Epidermal melanocyte (primary cell): ENCODE data around the gene PSMD12.
"Not testable (repeated sequence)": the region's sequence is repeated elsewhere in the genome, so short reads cannot be mapped to it uniquely, and the experiment has no call there.

Source experiments
- DNase-seq: peaks from one replicate; pipeline ENCODE4 v3.0.0; 2011; ENCODE audit warnings: low spot score; ENCODE audit not compliant: insufficient read length

Gene PSMD12

GRCh38 chr17:67388536-67388935, 22.2 kb upstream of the PSMD12 start:
- not testable (repeated sequence) for DNase-seq

GRCh38 chr17:67386965-67387551, 20.7 kb upstream of the PSMD12 start:
- no peak for DNase-seq

GRCh38 chr17:67385122-67385988, 19.0 kb upstream of the PSMD12 start:
- no peak for DNase-seq

- no peak for DNase-seq
Measured at GRCh38 chr17:67381929-67382257, 15.5 kb upstream of the PSMD12 start.

- no peak for DNase-seq
Measured at GRCh38 chr17:67379251-67379630, 12.9 kb upstream of the PSMD12 start.

- DNase-seq, result peak; percentile 51
Measured at GRCh38 chr17:67378454-67379250, 12.3 kb upstream of the PSMD12 start.

- peak; percentile 24 for DNase-seq
Measured at GRCh38 chr17:67377488-67378453, 11.4 kb upstream of the PSMD12 start.

DNA sequence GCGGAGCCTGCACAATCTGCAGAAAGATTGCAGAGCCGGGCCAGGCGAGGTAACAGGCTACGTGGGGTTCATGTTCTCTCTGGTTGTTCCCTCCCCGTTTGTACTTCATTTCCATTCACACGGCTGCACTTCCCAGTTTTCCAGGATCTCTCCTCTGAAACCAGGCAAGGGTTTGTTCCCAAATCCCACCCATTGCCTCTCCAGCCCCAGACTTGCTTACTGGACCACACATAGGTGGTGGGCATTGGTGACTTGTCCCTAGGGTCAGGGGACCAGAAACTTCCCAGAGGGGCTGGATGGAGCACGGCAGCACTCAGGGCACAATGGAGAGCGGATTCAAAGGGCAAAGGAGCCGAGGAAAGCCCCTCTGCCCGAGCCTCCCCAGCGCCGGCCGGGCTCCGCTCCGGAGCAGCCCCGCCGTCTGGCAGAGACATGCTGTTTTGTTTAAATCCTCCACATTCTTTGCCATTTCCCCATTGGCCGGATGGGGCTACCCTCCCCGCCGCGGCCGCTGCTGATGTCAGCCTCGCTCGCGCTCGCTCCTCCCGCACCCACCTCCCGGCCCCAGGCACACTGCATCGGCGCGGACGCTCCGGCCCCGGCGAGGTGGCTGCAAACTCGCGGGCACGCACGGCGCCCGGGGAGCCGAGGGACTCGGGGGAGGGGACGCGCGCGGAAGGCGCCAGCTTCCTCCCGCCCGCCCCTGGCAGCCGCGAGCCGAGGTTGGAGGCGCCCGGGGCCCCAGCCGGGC, 10.5 kb upstream of the PSMD12 start, which contains the start of gene PITPNC1:
TSS of gene PITPNC1 (plus strand) at position 545 of the 751 bp plus-strand sequence.
- peak; percentile 68 for DNase-seq

DNA sequence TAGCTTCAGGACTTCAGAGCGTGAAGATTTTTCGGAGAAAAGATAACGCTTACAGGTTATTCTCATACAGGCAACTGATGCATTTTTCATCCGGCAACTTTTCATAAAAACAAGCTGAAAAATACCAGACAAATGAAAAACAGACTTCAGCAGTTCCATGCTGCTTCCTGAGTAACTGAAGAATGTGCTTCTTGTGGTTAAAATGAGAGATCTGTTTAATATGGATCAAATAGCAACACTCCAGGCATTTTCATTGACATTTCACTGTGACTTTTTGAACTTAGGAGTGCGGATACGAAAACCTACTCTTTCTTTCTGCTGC, 10.0 kb upstream of the PSMD12 start:
- DNase-seq, result no peak

DNA sequence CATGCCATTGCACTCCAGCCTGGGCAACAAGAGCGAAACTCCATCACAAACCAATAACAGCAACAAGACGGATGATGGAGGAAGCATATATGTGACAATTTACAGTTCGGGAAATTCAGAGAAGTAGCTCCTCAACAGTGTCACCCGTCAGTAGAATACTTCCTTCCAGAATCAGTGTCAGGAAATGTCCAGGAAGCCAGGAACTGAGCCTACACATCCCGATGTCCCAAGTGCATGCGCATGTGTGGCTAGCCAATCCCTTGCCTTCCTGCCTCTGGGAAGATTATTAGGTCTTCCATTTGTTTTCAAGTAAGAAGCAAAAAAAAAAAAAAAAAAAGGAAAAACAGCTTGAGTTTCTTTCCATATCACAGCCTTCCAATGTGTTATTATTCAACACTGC, 9.3 kb upstream of the PSMD12 start:
- no peak for DNase-seq

DNA sequence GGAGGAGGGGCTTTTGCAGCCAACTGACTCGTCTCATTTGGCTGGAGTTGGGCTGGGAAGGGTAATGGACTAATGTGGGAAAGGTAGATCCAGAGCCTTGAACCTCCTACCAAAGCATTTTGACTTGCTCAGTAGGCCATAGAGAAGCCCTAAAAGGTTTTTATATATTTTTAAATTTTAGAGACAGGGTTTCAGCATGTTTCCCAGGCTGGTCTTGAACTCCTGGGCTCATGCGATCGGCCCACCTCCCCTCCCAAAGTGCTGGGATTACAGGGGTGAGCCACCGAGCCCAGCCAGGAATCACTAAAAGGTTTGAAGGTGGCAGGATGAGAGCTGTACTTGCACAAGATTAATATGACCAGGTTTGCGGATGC, 8.7 kb upstream of the PSMD12 start:
- no peak for DNase-seq

DNA sequence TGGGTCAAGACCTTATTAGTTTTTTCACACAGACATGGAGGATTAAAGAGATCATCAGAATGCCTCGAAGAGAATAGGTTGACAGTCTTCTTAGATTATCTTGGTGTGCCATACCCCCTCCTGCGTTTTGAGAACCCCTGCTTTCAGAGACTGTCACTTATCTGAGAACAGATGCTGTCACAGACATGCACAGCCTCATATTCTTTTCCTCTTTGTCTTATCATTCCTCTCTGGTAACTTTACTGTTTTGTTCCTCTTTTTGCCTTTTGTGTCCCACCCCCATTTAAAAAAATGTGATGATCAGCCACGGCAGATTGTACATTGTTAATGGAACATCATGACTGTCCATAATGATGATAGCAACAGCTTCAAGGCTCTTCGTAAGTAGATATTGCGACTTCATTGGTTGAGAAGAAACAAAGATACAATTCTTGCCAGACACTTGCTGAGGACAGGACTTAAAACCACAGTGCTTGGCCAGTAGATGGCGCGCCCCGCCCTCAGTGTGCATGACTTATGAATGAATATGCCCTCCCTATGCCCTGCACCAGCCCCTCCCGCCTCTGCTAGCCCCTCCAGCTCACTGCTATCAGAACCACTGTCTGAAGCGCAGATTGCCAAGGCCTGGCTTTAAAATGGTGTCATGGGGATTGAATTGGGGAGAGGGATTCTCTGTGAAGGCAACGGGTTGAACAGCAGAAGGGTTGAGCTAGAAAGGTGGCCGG, 8.1 kb upstream of the PSMD12 start:
- DNase-seq, result peak; percentile 68

- DNase-seq, result no peak
Measured at GRCh38 chr17:67372751-67373150, 6.4 kb upstream of the PSMD12 start.

DNA sequence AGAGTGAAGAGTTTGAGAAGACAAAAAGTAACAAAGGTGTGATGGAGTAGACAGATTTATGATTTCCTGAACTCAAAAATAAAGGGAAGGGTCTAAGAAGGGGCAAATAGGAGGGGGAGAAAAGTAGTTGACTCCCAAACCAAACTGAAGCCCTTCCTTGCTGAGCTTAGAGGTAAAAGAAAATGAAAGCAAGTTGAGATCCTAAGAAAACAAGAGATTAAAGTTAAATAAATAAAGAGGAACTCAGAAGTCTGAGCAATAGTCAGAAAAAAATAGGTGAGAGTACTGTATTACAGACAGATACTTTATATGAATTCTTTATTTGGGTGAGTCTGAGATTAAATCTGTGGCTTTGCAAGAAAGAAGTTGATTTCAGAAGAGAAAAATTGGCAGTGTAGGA, 3.3 kb upstream of the PSMD12 start:
- no peak for DNase-seq

DNA sequence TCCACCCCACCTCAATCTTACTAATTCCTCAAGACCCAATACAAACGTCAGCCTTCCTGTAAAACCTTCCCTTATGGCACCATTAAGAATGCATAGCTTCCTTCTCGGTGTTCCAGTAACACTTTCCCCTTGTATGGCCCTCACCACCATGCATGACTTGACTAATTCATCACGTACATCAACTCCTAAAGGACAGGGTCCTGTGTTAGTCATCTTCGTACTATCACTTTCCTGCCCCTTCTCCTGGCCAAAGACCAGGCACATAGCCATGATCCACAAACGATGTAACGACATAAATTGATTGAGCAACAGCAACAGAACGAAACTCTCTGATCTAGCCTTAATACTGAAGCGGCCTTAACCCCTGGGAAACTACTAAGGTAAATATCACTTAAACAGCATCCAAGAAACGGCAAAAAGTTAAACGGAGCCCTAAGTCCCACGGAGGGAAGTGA, 612 bp downstream of the PSMD12 start:
- no peak for DNase-seq

DNA sequence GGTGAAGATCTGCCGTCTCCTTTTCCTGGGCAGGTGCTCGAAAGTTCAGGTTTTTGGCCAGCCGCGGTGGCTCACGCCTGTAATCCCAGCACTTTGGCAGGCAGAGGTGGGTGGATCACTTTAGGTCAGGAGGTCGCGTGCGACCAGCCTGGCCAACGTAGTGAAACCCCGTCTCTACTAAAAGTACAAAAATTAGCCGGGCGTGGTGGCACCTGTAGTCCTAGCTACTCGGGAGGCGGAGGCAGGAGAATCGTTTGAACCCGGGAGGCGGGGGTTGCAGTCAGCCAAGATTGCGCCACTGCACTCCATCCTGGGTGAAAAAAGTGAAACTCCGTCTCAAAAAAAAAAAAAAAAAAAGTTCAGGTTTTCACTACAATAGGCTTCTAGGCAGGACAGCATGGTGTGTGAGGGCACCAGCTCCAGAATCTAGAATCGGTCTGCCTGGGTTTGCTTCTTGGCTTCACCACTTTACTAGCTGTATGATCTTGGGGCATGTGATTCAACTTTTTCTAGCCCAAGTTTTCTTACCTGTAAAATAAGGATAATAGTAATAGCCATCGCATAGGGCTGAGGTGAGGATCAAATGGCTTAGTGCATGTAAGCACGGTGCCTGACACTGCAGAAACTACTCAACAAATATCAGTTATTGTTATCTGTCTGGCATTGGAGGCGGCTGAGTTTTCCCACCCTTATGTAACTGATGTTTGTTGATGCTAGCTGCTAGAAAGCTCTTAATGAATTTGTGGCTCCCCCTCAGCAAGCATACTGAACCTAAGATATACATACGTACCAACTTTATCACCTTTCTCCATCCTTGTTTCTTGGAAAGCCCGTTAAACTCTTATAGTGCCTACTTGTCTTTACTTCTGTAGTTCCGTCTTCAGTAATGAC, 1.3 kb downstream of the PSMD12 start:
- no peak for DNase-seq

DNA sequence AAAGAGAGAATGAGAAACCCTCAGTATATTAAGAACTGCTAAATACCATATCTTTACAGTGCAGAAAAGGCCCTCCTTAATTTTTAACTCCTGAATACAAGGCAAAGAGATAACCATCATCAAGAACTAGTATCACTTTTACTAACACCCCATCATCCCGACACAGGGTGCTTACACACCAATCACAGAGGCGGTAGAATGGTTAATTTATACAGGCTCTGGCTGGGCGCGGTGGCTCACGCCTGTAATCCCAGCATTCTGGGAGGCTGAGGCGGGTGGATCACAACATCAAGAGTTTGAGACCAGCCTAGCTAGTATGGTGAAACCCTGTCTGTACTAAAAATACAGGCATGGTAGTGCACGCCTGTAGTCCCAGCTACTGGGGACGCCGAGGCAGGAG, 4.2 kb downstream of the PSMD12 start:
- no peak for DNase-seq

DNA sequence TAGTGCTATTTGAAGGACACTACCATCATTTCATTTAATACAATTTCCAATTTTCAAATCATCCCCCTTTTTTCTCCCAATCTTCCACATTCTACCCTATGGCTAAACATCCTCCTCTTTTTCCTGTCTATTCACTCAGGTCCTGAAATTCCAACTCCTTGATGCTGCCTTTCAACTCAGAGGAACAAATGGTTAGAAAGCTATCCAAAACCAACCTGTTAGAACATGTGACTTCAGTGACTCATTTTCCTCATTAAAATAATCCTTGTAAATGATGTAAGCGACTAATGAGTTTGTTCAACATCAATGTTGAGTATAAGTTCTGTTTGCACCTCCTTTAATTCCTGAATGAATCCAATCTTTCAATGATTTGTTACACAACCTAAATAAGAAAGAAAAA, 5.5 kb downstream of the PSMD12 start:
- no peak for DNase-seq
